NCI-H1694 treated with DMSO at 0.1 percent for 48 hours (cell line): ENCODE results near the gene CLPTM1L.

Source experiments
- DNase-seq: peaks from one replicate; lab custom pipeline; 2025; lab: John Stamatoyannopoulos, UW

Gene CLPTM1L

GRCh38 chr5:1344975-1345838 is at the start of gene CLPTM1L:
TSS of gene CLPTM1L (minus strand) at chr5:1345099. CDS start at chr5:1344841, 258 bp downstream.
- DNase-seq: peak; percentile 64

GRCh38 chr5:1393571-1394501 is 48.9 kb upstream of the CLPTM1L start:
- no peak for DNase-seq

GRCh38 chr5:1392801-1393565 is 48.1 kb upstream of the CLPTM1L start:
- DNase-seq: no peak

GRCh38 chr5:1392261-1392660 is 47.4 kb upstream of the CLPTM1L start:
- no peak for DNase-seq

- DNase-seq: no peak
Measured at GRCh38 chr5:1391691-1392090, 46.8 kb upstream of the CLPTM1L start.

GRCh38 chr5:1390861-1391600 is 46.1 kb upstream of the CLPTM1L start:
- DNase-seq: peak; percentile 17

- no peak for DNase-seq
Measured at GRCh38 chr5:1390333-1390732, 45.4 kb upstream of the CLPTM1L start.

- no peak for DNase-seq
Measured at GRCh38 chr5:1388383-1388967, 43.6 kb upstream of the CLPTM1L start.

GRCh38 chr5:1387876-1388275 is 43.0 kb upstream of the CLPTM1L start:
- DNase-seq: no peak

- peak; percentile 82 for DNase-seq
Measured at GRCh38 chr5:1387059-1387755, 42.3 kb upstream of the CLPTM1L start.

- DNase-seq: peak; percentile 27
Measured at GRCh38 chr5:1386274-1386717, 41.4 kb upstream of the CLPTM1L start.

GRCh38 chr5:1385395-1386273 is 40.7 kb upstream of the CLPTM1L start:
- DNase-seq: peak; percentile 69

- DNase-seq: no peak
Measured at GRCh38 chr5:1384521-1384920, 39.6 kb upstream of the CLPTM1L start.

- DNase-seq: no peak
Measured at GRCh38 chr5:1383886-1384401, 39.0 kb upstream of the CLPTM1L start.

GRCh38 chr5:1383344-1383743 is 38.4 kb upstream of the CLPTM1L start:
- no peak for DNase-seq

- DNase-seq: no peak
Measured at GRCh38 chr5:1382248-1382700, 37.4 kb upstream of the CLPTM1L start.

- no peak for DNase-seq
Measured at GRCh38 chr5:1381370-1382247, 36.7 kb upstream of the CLPTM1L start.

- no peak for DNase-seq
Measured at GRCh38 chr5:1380910-1381309, 36.0 kb upstream of the CLPTM1L start.
